ENCODE data around the gene ALPI. TPM values are rescaled to one million over a fixed set of nuclear protein-coding genes. Genes with fewer than 3 reads are reported as not detected.

Gene ALPI
- polyA plus RNA-seq, 4 donors: 37.7 to 261 (median 131) TPM

- peaks cover 0 to 9% (median 0%) of the 10 kb centered on the region in 3 donors for H3K4me1 ChIP-seq (ENCODE audit: control insufficient read depth in 3 of 3, insufficient read depth in 2 of 3, low read depth in 1 of 3, low read length in 2 of 3)
- no peak for FAIRE-seq
- H3K36me3 ChIP-seq (ENCODE audit: control insufficient read depth in 3 of 3, insufficient read depth in 2 of 3, low read depth in 1 of 3, low read length in 3 of 3): no peaks in the 10 kb centered on the region
- 65 to 79% (median 71%) methylated on average over 7 of the region's 7 CpGs for WGBS, 3 donors
- H3K4me3 ChIP-seq (ENCODE audit: low read depth in 1 of 3, low read length in 3 of 3): no peak overlapping the region
- DNase-seq: no peak
- H3K27me3 ChIP-seq (ENCODE audit: control insufficient read depth in 3 of 3, insufficient read depth in 3 of 3, low read length in 3 of 3): peaks cover 0 to 43% (median 16%) of the 10 kb centered on the region in 3 donors
- H3K27ac ChIP-seq (ENCODE audit: low read depth in 1 of 3, low read length in 2 of 3): no peak overlapping the region
- no peaks in the 10 kb centered on the region for H3K9me3 ChIP-seq (ENCODE audit: control insufficient read depth in 2 of 2, insufficient read depth in 1 of 2, low read depth in 1 of 2, low read length in 1 of 2)
These were observed 52.3 kb downstream of the ALPI start for GRCh38 chr2:232508251-232508650.

Other genes starting within 250 kb of the ALPI start
- under 1 TPM in 1 of 4 donors, not detected in 3; 0.01 TPM for gene ALPP, start 77.4 kb upstream of the ALPI start, polyA plus RNA-seq
- gene ALPG, start 49.3 kb upstream of the ALPI start, polyA plus RNA-seq: under 1 TPM in 1 of 4 donors, not detected in 3; 0.01 TPM
- 1 to 10 TPM in 1 of 4 donors, under 1 TPM in 1, not detected in 2; 0.38 to 1.7 TPM for gene ECEL1, start 31.7 kb downstream of the ALPI start, polyA plus RNA-seq
- gene PRSS56, start 64.2 kb downstream of the ALPI start, polyA plus RNA-seq: not detected
- gene CHRND, start 70.0 kb downstream of the ALPI start, polyA plus RNA-seq: under 1 TPM in 1 of 4 donors, not detected in 3; 0.53 TPM
- under 1 TPM in 1 of 4 donors, not detected in 3; 0.35 TPM for gene CHRNG, start 83.5 kb downstream of the ALPI start, polyA plus RNA-seq
- 1 to 10 TPM in 3 of 4 donors, under 1 TPM in 1; 0.54 to 6.6 (median 3.0) TPM for gene TIGD1, start 94.4 kb downstream of the ALPI start, polyA plus RNA-seq
- 100 to 1,000 TPM in 1 of 4 donors, 10 to 100 TPM in 3; 67.9 to 103 (median 88.4) TPM for gene EIF4E2, start 94.5 kb downstream of the ALPI start, polyA plus RNA-seq
- 1 to 10 TPM in 3 of 4 donors, under 1 TPM in 1; 0.45 to 8.5 (median 4.1) TPM for gene EFHD1, start 177.5 kb downstream of the ALPI start, polyA plus RNA-seq
- 10 to 100 TPM; 12.7 to 56.6 (median 19.9) TPM for gene GIGYF2, start 241.2 kb downstream of the ALPI start, polyA plus RNA-seq

Data from small intestine (tissue), 7 donors.